HG03135 (cell line): ENCODE data around the gene NOD2.
A peak's percentile ranks its signal among the peaks of the same experiment; 100 is the strongest.

Experiments used
- ATAC-seq: cut with Tn5 transposase; IDR thresholded peaks from one replicate; pipeline ENCODE4 v1.9.1; 2021; ENCODE audit warnings: mild to moderate bottlenecking, moderate library complexity; ENCODE audit not compliant: unreplicated experiment

NOD2 gene

DNA sequence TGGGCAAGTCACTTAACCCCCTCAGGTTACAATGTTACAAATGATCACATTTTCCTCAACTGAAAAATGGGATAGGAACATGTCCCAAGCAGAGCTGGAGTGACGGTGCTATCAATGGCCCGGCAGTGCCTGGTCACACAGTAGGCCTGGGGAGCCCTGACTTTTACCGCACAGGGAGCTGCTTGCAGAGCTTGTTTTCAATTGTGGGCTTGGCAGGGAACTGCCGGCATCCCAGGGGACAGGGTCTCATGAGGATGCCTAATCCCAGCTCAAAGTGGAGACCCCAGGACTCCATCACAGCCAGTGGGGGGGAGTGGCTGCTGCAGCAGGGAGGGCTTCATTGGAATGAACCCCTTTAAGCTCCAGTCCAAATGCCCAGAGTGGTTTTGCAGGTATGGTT is 23.7 kb upstream of the NOD2 start:
- ATAC-seq, result no peak

DNA sequence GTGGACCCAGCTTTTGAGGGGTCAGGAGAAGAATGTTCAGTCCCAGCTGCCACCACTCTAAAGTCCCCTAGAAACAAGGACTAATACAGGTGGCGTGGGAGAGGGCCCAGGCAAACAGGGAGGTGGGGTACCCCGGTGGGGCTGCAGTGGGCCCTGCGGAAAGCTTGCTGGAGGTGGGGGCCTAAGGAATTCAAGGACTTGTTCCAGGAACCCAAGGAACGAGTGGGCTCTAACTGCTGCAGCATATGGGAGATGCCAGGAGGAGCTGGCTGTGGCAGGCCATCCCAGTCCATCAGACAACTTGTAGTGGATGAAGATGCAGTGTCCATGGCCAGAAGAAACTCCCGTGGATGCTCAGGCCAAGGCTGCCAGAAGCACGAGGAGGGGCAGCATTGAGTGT is 22.9 kb upstream of the NOD2 start:
- ATAC-seq, result no peak

DNA sequence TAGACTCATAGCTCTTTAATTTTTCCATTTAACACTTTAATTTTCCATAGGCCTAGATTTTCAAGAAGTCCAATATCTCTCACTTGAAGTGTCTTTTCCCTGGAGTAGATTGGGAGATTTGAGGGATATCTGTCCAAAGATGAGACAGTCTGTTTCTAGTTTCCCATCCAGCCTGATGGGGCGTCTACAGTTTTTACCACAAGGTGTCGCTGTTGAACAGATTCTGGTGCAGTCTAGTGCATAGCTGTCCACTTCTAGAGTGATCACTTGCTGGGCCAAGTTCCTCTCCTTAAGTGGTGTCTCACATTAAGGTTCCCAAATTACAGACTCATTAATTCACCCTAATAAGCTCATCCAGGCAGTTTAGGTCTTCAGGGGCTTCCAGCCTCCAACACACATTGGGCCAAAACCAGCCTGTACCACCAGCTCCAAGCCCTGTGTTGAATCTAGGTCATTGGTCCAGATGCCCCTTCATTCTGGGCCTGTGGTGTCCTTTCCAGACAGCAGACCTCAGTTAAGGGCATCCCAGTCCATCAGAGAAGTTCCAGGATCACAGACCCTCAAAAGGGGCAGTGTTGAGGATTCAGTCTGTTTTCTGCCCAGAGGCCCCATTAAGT is 21.7 kb upstream of the NOD2 start:
- ATAC-seq, result no peak

DNA sequence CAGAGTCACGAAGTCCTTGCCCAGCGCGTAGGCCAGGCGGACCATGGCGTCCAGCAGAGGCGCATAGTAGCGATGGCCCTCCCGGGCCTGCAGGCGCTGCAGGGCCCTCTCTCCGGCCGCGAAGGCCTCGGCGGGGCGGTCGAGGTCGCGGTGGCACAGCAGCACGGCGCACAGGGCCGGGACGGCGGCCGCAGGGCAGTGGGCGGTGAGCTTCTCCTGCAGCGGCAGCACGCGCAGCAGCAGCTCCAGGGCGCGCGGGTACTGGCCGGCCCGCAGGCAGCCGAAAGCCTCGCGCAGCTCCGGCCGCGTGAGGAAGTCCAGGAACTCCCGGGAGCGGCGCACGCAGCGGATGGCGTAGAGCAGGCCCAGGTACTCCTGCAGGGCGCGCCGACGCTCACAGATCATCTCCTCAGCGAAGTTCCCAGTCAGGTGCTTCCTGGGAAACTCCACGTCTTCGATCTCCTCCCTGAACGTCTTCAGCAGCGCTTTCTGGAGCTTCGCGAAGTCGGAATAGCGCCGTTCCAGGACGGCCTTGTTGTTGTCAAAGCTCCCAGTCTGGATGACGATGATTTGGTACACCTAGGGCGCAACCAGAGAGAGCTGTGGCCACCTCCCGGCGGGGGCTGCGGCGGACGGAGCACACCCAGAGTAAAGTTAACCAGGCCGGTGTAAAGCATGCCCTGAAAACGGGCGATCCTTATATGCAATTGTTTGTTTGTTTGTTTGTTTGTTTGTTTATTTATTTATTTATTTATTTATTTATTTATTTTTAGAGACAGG is 19.7 kb upstream of the NOD2 start:
- ATAC-seq, result no peak

- no peak for ATAC-seq
These were observed 18.6 kb upstream of the NOD2 start for GRCh38 chr16:50674831-50675230.

DNA sequence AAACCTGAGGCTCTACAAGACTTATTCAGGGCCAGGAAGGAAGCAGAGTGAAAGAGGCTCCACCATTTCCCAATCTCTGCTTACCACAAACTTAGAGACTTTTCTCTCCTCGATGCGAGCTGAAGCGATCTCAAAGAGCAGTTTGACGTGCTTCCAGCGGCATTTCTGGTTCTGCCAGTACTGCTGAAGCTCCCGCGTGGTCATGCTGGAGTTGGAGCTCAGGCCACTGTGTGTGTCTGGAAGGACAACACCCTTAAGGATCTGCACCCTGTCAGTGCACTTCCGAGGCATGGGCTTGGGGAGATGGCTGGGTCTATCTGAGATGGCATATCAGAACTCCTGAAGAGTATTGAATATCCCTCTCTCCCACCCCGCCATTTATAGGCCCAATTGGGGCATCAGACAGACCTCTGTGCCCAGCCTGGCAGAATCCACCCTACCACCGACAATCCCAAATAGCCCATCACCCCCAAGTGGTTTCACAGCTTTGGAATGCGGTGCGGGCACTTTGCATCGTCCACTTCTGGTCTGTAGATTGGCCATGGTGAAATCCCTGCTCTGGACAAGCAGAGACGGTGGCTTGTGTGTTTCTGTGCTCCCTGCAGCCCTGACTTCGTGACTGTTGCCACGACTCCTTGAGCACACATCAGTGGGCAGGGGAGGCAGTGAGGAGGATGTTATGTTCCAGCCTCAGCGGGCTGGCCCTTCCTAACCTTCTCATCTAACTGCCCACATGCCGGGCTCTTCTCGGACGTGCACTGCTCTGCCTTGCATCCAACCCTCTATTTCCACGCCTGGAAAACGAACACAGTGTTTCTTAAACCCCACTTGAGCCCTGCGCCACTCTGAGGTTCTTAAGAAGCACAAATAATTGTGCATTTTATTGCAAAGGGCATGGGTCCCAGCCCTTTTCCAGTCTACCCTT is 17.5 kb upstream of the NOD2 start:
- ATAC-seq, result no peak

GRCh38 chr16:50676684-50677225 is 16.7 kb upstream of the NOD2 start:
- ATAC-seq, result no peak

DNA sequence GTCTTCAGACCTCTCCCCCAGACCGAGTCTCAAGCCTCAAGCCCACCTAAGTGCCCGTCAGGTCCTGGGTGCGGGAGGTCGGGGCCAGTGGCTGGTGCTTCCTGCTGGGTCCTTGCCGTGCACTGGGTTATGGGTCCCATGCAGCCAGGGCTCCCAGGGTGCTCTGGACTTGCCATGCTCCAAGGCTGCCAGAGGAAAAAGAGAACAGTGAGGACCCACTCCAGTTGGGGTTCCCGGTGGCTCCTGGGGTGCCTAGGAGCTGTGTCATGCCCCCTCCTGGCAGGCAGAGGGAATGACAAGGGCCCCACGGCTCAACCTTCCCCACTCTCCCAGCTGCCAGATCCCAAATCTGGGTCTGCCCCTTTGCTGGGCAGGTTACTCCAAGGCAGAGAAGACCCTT is 16.1 kb upstream of the NOD2 start:
- no peak for ATAC-seq

- no peak for ATAC-seq
These were observed 14.9 kb upstream of the NOD2 start for GRCh38 chr16:50678531-50678930.

DNA sequence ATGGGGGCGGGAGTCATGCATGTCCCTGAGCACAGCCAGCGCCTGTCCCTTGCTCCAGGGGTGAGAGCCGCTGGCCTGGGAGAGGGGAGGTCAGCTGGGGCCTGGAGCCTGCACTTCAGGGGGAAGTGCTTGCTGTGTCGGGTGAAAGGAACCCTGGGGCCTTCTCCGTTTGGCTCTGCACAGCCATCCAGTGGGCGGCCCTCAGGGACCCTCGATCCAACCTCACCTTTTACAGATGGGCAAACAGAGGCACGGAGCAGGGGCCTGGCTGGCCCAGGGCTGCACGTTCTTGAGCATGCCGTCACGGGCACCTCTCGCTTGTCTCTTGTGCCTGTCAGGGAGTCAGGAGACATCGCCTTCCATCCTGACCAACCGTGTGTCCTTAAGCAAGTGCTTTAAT is 14.1 kb upstream of the NOD2 start:
- no peak for ATAC-seq

- ATAC-seq, result no peak
These were observed 13.5 kb upstream of the NOD2 start for GRCh38 chr16:50679676-50680555.

DNA sequence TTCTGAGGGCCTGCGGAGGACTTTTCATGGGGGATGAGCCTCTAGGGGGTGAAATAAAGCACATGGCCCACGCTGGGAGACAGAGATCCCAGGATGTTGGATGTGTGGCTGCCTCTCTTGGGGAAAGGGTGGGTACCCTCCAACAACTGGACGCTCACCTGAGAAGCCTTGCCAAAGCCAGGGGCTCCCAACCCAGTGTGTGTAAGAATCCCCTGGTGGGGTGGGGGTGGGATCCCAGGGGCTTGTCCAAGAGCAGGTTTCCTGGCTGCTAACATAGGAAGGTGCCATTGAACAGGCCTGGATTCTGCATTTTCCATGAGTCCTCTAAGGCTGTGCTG is 12.9 kb upstream of the NOD2 start:
- no peak for ATAC-seq

DNA sequence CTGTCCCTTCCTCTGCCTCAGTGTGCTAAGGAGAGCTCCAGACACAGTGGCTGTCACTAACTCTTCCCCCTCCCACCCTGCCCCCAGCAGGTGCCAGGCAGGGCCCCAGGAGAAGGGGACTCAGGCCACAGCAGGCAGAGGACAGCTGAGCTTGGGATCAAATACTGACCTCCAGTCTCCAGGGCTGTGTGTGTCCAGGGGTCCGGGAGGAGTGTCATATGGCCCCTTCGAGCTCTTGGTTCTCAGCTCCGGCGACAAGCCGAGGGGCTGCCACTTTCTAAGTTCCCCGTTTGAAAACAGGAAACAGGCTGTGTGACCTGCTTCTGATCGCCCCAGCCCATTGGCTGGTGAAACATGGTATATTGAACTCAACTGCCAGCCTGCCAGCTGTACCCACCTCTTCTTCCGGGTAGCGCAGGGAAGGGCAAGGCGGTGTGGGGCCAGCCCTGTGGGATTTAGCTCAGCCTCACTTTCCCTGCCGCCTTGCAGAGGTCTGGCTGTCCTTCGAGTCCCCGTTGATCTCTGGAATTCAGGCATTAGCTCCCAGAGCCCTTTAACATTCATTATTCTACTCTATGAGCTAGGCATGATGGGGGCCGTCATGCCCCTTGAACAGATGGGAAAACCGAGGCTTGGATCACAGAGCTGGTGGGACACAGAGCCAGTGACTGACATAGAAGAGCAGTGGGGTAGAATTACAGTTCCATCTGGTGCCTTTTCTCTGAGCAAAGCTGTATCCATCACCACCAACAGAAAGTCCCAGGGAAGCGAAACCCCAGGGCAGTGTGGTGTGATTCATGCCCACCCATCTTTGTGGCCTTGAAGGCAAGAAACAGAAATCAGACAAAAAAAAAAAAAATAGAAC is 12.2 kb upstream of the NOD2 start, which contains the start of gene SNX20:
TSS of gene SNX20 (minus strand) at position 292 of the 865 bp plus-strand sequence. CDS start 3,786 bp downstream, outside the sequence.
- peak; percentile 50 for ATAC-seq

DNA sequence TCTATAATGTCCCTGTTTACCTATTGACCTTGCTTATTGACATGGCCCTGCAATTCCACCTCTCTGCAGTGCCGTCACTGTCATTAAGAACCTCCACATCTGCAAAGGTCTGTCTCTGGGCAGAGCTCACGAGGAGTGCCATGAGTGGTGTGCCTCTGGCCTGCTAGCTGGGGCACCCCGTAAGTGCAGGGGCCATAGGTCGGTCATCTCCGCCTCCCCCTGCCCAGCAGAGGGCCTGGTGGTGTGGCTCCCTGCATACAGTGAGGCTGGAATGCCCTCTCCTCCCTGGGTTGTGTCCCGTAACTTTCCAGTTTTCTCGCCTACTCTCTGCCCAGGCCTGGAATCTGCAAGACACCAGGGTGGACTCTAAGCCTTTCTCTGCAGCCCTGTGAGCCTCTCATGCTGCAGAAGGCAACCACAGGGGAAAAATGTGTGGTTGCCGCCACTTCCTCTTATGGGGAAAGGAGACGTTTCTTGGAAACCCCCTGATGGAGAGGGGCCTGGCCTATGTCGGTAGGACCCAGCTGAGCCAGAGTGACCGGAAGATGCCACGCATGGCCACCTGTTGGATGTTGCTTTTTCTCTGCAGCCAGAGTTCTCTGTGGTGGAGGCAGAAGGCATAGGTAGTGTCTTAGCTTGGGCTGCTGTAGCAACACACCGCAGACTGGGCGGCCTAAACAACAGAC is 9.6 kb upstream of the NOD2 start:
- ATAC-seq, result peak; percentile 58

DNA sequence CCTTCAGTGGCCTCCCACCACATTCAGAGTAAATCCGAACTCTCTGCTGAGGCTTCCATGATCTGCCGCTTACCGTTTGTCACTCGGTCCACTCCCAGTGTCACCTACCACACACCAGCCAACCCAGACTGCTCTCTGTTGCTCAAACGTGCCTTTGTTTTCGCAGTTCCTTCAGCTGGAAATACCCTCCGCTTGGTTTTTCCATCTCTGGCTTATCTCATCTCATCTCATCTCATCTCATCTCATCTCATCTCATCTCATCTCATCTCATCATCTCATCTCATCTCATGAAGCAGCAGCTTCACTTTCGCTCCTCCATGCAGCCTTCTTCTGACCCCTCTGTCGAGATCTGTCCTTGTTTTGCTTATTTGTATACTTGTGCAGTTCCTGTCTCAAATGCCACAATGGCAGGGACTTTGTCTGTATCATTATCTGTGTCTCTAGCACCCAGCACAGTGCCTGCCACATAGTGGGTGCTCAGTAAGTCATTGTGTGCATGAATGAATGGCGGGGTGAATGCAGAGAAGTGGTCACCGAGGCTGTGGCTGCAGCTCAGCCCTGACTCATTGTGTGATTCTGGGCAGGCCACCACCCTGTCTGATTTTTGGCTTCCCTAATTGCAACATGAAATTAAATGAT is 8.5 kb upstream of the NOD2 start:
- no peak for ATAC-seq

DNA sequence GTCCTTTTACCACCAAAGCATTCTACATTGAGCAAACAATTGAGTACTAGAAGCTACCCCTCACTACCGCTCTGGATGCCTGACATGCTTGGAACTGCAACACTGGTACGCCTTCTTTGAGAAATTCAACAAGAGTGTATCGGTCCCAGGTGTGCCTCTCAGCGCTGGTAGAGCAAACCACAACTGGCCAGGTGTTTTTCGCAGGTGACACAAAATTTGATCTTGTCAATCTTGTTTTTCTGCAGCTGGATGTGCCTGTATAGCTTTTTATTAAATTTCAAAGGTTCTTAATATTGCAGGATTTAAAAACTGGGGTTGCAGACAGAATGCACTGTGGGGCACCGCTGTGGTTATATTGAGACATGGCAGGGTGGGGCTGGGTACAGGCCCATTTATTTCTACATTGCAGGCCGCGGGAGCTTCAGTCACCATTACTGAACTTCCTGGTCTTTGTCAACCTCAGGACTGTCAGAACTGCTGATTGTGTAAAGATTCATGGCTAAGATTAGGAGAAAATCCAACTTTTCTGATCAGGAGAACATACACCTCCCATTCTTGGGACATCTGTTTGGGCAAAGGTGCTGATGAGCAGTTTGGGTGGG is 7.8 kb upstream of the NOD2 start:
- ATAC-seq, result no peak

- no peak for ATAC-seq
These were observed 5.3 kb upstream of the NOD2 start for GRCh38 chr16:50688083-50688482.

GRCh38 chr16:50688867-50689266 is 4.5 kb upstream of the NOD2 start:
- ATAC-seq, result no peak
